Measurements from ENCODE around the gene RCAN3. TPM values are rescaled to one million over a fixed set of nuclear protein-coding genes. Genes with fewer than 3 reads are reported as not detected.
A peak's percentile ranks its signal among the peaks of the same experiment; 100 is the strongest.

RCAN3 gene
- total and polyA plus RNA-seq, 2 of the 13 experiments (the other 11 are each of a cell fraction or from before 2014, with no cell fraction given) = 12.2 to 13.3 TPM

DNA sequence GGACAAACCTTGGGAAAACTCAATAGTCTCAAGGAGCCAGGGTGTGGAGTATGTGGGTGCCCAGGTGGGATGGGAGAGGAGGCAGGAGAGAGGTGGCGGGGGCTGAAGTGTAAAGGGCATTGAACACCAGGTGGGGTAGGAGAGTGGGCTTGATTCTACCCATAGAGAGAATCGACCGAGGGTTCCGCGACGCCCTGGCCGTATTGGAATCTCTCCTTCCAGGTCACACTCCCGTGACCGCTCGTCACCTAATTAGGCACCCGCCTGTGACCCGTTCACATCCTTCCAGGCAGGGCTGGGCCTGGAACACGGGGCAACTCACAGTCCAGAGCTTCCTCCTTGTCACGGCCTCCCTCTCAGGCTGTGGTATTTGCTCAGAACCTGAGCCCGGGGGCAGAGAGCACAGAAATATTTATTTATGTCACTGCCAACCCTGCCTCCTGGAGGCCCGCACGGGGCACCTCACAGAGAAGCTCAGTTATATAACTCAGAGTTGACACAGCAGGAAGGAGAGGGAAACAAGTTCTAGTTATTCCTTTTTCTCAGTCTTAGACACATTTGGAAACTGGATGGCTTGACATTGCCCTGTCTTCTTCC lies 65.3 kb downstream of the RCAN3 start (continued):
- TF ChIP-seq ZNF562 (CRISPR knock-in tag; IDR thresholded peaks at IDR 0.05; ENCODE audit: borderline replicate concordance) (no peak), ZBTB40 (IDR thresholded peaks at IDR 0.05) (no peak), ZBTB40 (CRISPR knock-in tag; IDR thresholded peaks at IDR 0.05) (peak; percentile 83), ZNF138 (CRISPR knock-in tag; IDR thresholded peaks at IDR 0.05; ENCODE audit: low read depth) (no peak), NR3C1 (CRISPR knock-in tag; IDR thresholded peaks at IDR 0.05) (no peak), GRHL1 (CRISPR knock-in tag; conservative IDR thresholded peaks at IDR 0.05) (no peak), HES4 (CRISPR knock-in tag; IDR thresholded peaks at IDR 0.05; ENCODE audit: borderline replicate concordance) (no peak), ZNF772 (CRISPR knock-in tag; IDR thresholded peaks at IDR 0.05) (0 out of 2 replicates have a peak, but pooled peaks have one; percentile 78), BCL6 (CRISPR knock-in tag; IDR thresholded peaks at IDR 0.05) (peak; percentile 86)
- TF ChIP-seq, protein P1, sequence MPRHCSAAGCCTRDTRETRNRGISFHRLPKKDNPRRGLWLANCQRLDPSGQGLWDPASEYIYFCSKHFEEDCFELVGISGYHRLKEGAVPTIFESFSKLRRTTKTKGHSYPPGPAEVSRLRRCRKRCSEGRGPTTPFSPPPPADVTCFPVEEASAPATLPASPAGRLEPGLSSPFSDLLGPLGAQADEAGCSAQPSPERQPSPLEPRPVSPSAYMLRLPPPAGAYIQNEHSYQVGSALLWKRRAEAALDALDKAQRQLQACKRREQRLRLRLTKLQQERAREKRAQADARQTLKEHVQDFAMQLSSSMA (CRISPR knock-in tag; IDR thresholded peaks at IDR 0.05) = 0 out of 2 replicates have a peak, but pooled peaks have one; percentile 49
- TF ChIP-seq, protein P2, sequence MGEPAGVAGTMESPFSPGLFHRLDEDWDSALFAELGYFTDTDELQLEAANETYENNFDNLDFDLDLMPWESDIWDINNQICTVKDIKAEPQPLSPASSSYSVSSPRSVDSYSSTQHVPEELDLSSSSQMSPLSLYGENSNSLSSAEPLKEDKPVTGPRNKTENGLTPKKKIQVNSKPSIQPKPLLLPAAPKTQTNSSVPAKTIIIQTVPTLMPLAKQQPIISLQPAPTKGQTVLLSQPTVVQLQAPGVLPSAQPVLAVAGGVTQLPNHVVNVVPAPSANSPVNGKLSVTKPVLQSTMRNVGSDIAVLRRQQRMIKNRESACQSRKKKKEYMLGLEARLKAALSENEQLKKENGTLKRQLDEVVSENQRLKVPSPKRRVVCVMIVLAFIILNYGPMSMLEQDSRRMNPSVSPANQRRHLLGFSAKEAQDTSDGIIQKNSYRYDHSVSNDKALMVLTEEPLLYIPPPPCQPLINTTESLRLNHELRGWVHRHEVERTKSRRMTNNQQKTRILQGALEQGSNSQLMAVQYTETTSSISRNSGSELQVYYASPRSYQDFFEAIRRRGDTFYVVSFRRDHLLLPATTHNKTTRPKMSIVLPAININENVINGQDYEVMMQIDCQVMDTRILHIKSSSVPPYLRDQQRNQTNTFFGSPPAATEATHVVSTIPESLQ (CRISPR knock-in tag; conservative IDR thresholded peaks at IDR 0.05) = no peak
- TF ChIP-seq, protein P3, sequence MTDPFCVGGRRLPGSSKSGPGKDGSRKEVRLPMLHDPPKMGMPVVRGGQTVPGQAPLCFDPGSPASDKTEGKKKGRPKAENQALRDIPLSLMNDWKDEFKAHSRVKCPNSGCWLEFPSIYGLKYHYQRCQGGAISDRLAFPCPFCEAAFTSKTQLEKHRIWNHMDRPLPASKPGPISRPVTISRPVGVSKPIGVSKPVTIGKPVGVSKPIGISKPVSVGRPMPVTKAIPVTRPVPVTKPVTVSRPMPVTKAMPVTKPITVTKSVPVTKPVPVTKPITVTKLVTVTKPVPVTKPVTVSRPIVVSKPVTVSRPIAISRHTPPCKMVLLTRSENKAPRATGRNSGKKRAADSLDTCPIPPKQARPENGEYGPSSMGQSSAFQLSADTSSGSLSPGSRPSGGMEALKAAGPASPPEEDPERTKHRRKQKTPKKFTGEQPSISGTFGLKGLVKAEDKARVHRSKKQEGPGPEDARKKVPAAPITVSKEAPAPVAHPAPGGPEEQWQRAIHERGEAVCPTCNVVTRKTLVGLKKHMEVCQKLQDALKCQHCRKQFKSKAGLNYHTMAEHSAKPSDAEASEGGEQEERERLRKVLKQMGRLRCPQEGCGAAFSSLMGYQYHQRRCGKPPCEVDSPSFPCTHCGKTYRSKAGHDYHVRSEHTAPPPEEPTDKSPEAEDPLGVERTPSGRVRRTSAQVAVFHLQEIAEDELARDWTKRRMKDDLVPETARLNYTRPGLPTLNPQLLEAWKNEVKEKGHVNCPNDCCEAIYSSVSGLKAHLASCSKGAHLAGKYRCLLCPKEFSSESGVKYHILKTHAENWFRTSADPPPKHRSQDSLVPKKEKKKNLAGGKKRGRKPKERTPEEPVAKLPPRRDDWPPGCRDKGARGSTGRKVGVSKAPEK (CRISPR knock-in tag; IDR thresholded peaks at IDR 0.05; ENCODE audit: borderline replicate concordance) = no peak

All from HepG2 (cell line).